IMR-90 (cell line): Measurements from ENCODE around the gene PPP3CA. TPM values are rescaled to one million over a fixed set of nuclear protein-coding genes. Genes with fewer than 3 reads are reported as not detected.

Experiments
- ATAC-seq: fragments of 200-7000 bp; cut with Tn5 transposase; 2 replicates; pipeline ENCODE4 v1.9.1; 2020; ENCODE audit warnings: low read depth, mild to moderate bottlenecking, moderate library complexity
- BruUV-seq: library from RNA; stranded (reverse); fragments of 400-500 nt; replicated peaks from 2 replicates; lab custom pipeline; 2021; lab: Mats Ljungman, UMichigan
- CTCF ChIA-PET: fragments of 300-600 bp; formaldehyde crosslinking; extraction: SDS; loops from one replicate; lab custom pipeline; 2021; ENCODE audit warnings: antibody characterized with exemption; lab: Yijun Ruan, JAX
- POLR2A ChIA-PET: fragments of 300-600 bp; sonication (Branson Sonifier 250); formaldehyde crosslinking; loops from one replicate; lab custom pipeline; 2022; ENCODE audit warnings: antibody characterized with exemption; ENCODE audit not compliant: unreplicated experiment; lab: Charles Lee
- DNase-seq: peaks from one replicate; pipeline ENCODE4 v3.0.0; 2013
- H2AFZ ChIP-seq: replicated peaks from 2 replicates; pipeline ENCODE3; 2013; ENCODE audit warnings: low read length, mild to moderate bottlenecking; ENCODE audit not compliant: poor library complexity
- H2AK5ac ChIP-seq: 2 replicates; pipeline ENCODE4 v1.6.1; 2013; ENCODE audit warnings: low read depth, low read length, inconsistent platforms
- H2AK9ac ChIP-seq: replicated peaks from 2 replicates; pipeline ENCODE3; 2013; ENCODE audit warnings: mild to moderate bottlenecking, low read depth, low read length, moderate library complexity; ENCODE audit not compliant: poor library complexity
- H2BK120ac ChIP-seq: 2 replicates; pipeline ENCODE4 v1.6.1; 2013; ENCODE audit warnings: low read depth, low read length, inconsistent platforms
- H2BK15ac ChIP-seq: 3 replicates; pipeline ENCODE4 v1.6.1; 2013; ENCODE audit warnings: low read depth, low read length, inconsistent platforms
- H2BK20ac ChIP-seq: 2 replicates; pipeline ENCODE4 v1.6.1; 2013; ENCODE audit warnings: low read depth, mild to moderate bottlenecking, inconsistent platforms, low read length, moderate library complexity
- H2BK5ac ChIP-seq: 2 replicates; pipeline ENCODE4 v1.6.1; 2013; ENCODE audit warnings: mild to moderate bottlenecking, low read depth, low read length, inconsistent platforms; ENCODE audit not compliant: poor library complexity, severe bottlenecking
- H3K14ac ChIP-seq: replicated peaks from 2 replicates; pipeline ENCODE4 v1.6.1; 2013; ENCODE audit warnings: low read depth, low read length, inconsistent platforms
- H3K18ac ChIP-seq: 2 replicates; pipeline ENCODE4 v1.6.1; 2013; ENCODE audit warnings: low read depth, low read length, control low read depth
- H3K23ac ChIP-seq: 2 replicates; pipeline ENCODE4 v1.6.1; 2013; ENCODE audit warnings: low read depth, low read length, inconsistent platforms
- H3K27ac ChIP-seq: 2 replicates; pipeline ENCODE4 v1.5.1; 2013; ENCODE audit warnings: mild to moderate bottlenecking, control low read depth, low read length; ENCODE audit not compliant: insufficient read depth
- H3K27me3 ChIP-seq: 2 replicates; pipeline ENCODE4 v1.6.1; 2013; ENCODE audit warnings: low read length; ENCODE audit not compliant: control insufficient read depth, insufficient read depth
- H3K36me3 ChIP-seq: 2 replicates; pipeline ENCODE4 v1.6.1; 2013; ENCODE audit warnings: low read length, mixed read lengths; ENCODE audit not compliant: control insufficient read depth, insufficient read depth
- H3K4ac ChIP-seq: 2 replicates; pipeline ENCODE4 v1.6.1; 2013; ENCODE audit warnings: low read depth, low read length, inconsistent platforms
- H3K4me1 ChIP-seq: 2 replicates; pipeline ENCODE4 v1.6.1; 2013; ENCODE audit warnings: low read length, mixed read lengths; ENCODE audit not compliant: control insufficient read depth, insufficient read depth
- H3K4me2 ChIP-seq: 2 replicates; pipeline ENCODE4 v1.6.1; 2013; ENCODE audit warnings: low read depth, mild to moderate bottlenecking, control low read depth, low read length, moderate library complexity
- H3K4me3 ChIP-seq: 2 replicates; pipeline ENCODE4 v1.5.1; 2013; ENCODE audit warnings: low read depth, mild to moderate bottlenecking, control low read depth, low read length, moderate library complexity; ENCODE audit not compliant: insufficient read depth
- H3K56ac ChIP-seq: 2 replicates; pipeline ENCODE4 v1.6.1; 2013; ENCODE audit warnings: low read length, inconsistent platforms; ENCODE audit not compliant: insufficient read depth; ENCODE audit errors: extremely low read depth
- H3K79me1 ChIP-seq, 2 experiments: 2 replicates each; pipeline ENCODE4 v1.6.1; 2013; ENCODE audit warnings: low read length in 2 of 2, inconsistent platforms in 1 of 2, low read depth in 1 of 2
- H3K9ac ChIP-seq: 2 replicates; pipeline ENCODE4 v1.6.1; 2013; ENCODE audit warnings: low read depth, low read length, control low read depth
- H3K9me1 ChIP-seq: 2 replicates; pipeline ENCODE4 v1.6.1; 2013; ENCODE audit warnings: low read length, inconsistent platforms; ENCODE audit not compliant: insufficient read depth
- H3K9me3 ChIP-seq: 2 replicates; pipeline ENCODE4 v1.6.1; 2013; ENCODE audit warnings: low read length; ENCODE audit not compliant: control insufficient read depth, insufficient read depth
- H4K20me1 ChIP-seq: 2 replicates; pipeline ENCODE4 v1.6.1; 2013; ENCODE audit warnings: low read length, inconsistent platforms; ENCODE audit not compliant: insufficient read depth
- H4K5ac ChIP-seq: 2 replicates; pipeline ENCODE4 v1.6.1; 2013; ENCODE audit warnings: mild to moderate bottlenecking, low read depth, low read length, control low read depth
- H4K8ac ChIP-seq, 2 experiments: 2 replicates each; pipeline ENCODE4 v1.6.1; 2013; ENCODE audit warnings: low read depth in 2 of 2, low read length in 2 of 2, control low read depth in 1 of 2, inconsistent platforms in 1 of 2
- H4K91ac ChIP-seq: 2 replicates; pipeline ENCODE4 v1.6.1; 2013; ENCODE audit warnings: low read depth, low read length, inconsistent platforms; ENCODE audit not compliant: insufficient read depth
- CTCF ChIP-seq: conservative IDR thresholded peaks from 2 replicates; pipeline ENCODE4 v1.5.1; 2012; ENCODE audit warnings: mild to moderate bottlenecking, low read depth, low read length, improper control_type of control experiment
- MXI1 ChIP-seq: IDR thresholded peaks from 2 replicates; pipeline ENCODE4 v1.6.1; 2012; ENCODE audit warnings: low read depth, mild to moderate bottlenecking, low read length, moderate library complexity, borderline replicate concordance
- dilution Hi-C: fragments of 300-500 bp; cut with HindIII; formaldehyde crosslinking; loops from one replicate; pipeline ENCODE4 v1.14.3; 2018; ENCODE audit warnings: low sequenced_read_pairs; ENCODE audit not compliant: unreplicated experiment
- in situ Hi-C: fragments of 300-500 bp; cut with MboI; formaldehyde crosslinking; loops from 3 replicates; pipeline ENCODE4 v1.14.3; 2019; ENCODE audit warnings: low sequenced_read_pairs, inconsistent platforms, mixed read lengths
- intact Hi-C: fragments of 100-400 bp; cut with micrococcal nuclease; formaldehyde crosslinking; loops from 2 replicates; pipeline ENCODE4 v1.10.0; 2022
- polyA plus RNA-seq, 3 experiments: library from polyadenylated mRNA; depleted of rRNA; stranded (reverse); fragments of >200 nt; gene quantifications; 2 replicates each; pipeline ENCODE4 v1.2.3, GENCODE V29; 2012; ENCODE audit warnings: low replicate concordance in 1 of 3
- total RNA-seq: library from RNA; depleted of rRNA; stranded (reverse); fragments of >200 nt; gene quantifications from 2 replicates; pipeline ENCODE4 v1.2.3, GENCODE V29; 2012

Gene PPP3CA
- total and polyA plus RNA-seq, 2 of the 4 experiments (the other 2 are of a cell fraction) = 14.5 to 48.6 TPM

GRCh38 chr4:101264512-101264911 lies 82.8 kb downstream of the PPP3CA start:
- POLR2A ChIA-PET = no interaction called here

More at GRCh38 chr4:101264512-101264911, 82.8 kb downstream of the PPP3CA start:
- no peaks in the 10 kb centered on the region for H3K27me3 ChIP-seq
- no peaks in the 10 kb centered on the region for H3K36me3 ChIP-seq
- H2AFZ ChIP-seq = no peak overlapping the region
- H3K4ac ChIP-seq = no peak overlapping the region
- H3K4me3 ChIP-seq = no peak overlapping the region
- H3K4me1 ChIP-seq = peaks cover 3% of the 10 kb centered on the region
- no peak overlapping the region for H2BK20ac ChIP-seq
- H2BK120ac ChIP-seq = no peak overlapping the region
- peaks cover 26 to 37% of the 10 kb centered on the region in 2 experiments for H3K79me1 ChIP-seq
- intact Hi-C loops = no loop called here
- dilution Hi-C loops = no loop called here
- H4K20me1 ChIP-seq = peaks cover 24% of the 10 kb centered on the region; the same call in 1 of the 2 replicates
- H3K9me1 ChIP-seq = no peaks in the 10 kb centered on the region; the same call in 1 of the 2 replicates
- H3K23ac ChIP-seq = no peak overlapping the region
- H3K56ac ChIP-seq = no peak overlapping the region
- no peak overlapping the region for H3K27ac ChIP-seq
- in situ Hi-C loops = no loop called here
- CTCF ChIA-PET = no interaction called here
- no TSS peak for BruUV-seq
- H3K4me2 ChIP-seq = no peak overlapping the region
- H2BK15ac ChIP-seq = no peak overlapping the region
- no peak overlapping the region for H2AK9ac ChIP-seq
- H3K9me3 ChIP-seq = no peaks in the 10 kb centered on the region
- DNase-seq = no peak
- no peak for TF ChIP-seq MXI1
- TF ChIP-seq CTCF = no peak
- no peak for ATAC-seq
- no peak overlapping the region for H4K91ac ChIP-seq
- H4K8ac ChIP-seq = no peak overlapping the region
- no peak overlapping the region for H3K9ac ChIP-seq
- no peak overlapping the region for H3K18ac ChIP-seq
- no peak overlapping the region for H2AK5ac ChIP-seq
- no peak overlapping the region for H4K5ac ChIP-seq
- H3K14ac ChIP-seq = no peak overlapping the region
- H2BK5ac ChIP-seq = no peak overlapping the region
